Fibroblast of lung (primary cell): ENCODE results near the gene OR10G3.

Source experiments
- CTCF ChIP-seq, 2 donors: IDR thresholded peaks in 1 of 2; conservative IDR thresholded peaks in 1 of 2; 1 replicate in 1 of 2; 2 replicates in 1 of 2; pipeline ENCODE4 v1.5.1; 2011 to 2012; ENCODE audit warnings: low read length in 2 of 2, control low read depth in 1 of 2, inconsistent platforms in 1 of 2, low read depth in 1 of 2, mild to moderate bottlenecking in 1 of 2
- EZH2 ChIP-seq: IDR thresholded peaks from 2 replicates; pipeline ENCODE4 v1.5.1; 2012; ENCODE audit warnings: low read length, control low read depth, mild to moderate bottlenecking; ENCODE audit errors: missing control alignments

DNA sequence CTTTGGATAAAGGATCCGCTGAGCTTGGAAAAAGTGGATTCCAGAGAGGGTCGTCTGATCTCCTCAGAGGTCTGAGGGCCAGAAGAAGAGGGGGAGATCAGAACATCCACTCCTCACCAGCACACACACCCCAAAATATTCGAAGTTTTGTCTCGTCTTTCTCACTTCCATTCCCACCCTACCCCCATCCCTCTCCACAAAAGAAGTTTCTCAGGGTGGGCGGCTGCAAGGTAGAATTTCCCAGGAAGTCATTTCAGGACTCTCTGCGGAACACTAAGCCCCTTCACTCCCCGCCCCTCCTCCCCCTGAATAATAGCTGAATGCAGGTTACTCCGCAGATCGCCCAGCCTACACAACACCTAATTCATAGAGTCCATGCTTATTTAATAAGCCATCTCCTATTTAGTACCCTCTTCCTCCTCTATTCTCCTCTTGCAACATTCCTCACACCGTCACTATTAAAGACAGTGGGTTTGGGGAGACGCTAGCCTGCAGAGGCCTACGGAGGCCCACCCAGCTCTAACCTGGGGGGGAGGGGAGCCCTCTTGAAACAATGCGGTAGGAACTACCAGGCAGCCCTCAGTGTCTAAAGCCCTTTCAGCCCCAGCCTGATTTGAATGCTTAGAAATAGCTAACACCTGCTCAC lies 53.1 kb downstream of the OR10G3 start:
- TF ChIP-seq EZH2 (no peak), CTCF (conservative IDR thresholded peaks at IDR 0.05 in 1 of 2, IDR thresholded peaks at IDR 0.05 in 1 of 2; ENCODE audit: low read depth in 1 of 2, low read length in 2 of 2) (no peak)
